ENCODE measurements around the gene SOAT1.

GRCh38 chr1:179393721-179394120, 100.1 kb downstream of the SOAT1 start:
- TF ChIP-seq, protein P1, sequence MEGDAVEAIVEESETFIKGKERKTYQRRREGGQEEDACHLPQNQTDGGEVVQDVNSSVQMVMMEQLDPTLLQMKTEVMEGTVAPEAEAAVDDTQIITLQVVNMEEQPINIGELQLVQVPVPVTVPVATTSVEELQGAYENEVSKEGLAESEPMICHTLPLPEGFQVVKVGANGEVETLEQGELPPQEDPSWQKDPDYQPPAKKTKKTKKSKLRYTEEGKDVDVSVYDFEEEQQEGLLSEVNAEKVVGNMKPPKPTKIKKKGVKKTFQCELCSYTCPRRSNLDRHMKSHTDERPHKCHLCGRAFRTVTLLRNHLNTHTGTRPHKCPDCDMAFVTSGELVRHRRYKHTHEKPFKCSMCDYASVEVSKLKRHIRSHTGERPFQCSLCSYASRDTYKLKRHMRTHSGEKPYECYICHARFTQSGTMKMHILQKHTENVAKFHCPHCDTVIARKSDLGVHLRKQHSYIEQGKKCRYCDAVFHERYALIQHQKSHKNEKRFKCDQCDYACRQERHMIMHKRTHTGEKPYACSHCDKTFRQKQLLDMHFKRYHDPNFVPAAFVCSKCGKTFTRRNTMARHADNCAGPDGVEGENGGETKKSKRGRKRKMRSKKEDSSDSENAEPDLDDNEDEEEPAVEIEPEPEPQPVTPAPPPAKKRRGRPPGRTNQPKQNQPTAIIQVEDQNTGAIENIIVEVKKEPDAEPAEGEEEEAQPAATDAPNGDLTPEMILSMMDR (IDR thresholded peaks at IDR 0.05 in 2 of 3, conservative IDR thresholded peaks at IDR 0.05 in 1 of 3; ENCODE audit: borderline replicate concordance in 1 of 3, insufficient read depth in 1 of 3, low read depth in 2 of 3, low read length in 2 of 3): no peak
- TF ChIP-seq EZH2 (IDR thresholded peaks at IDR 0.05) (no peak), POLR2A (IDR thresholded peaks at IDR 0.05; ENCODE audit: borderline replicate concordance, extremely low read depth, insufficient read depth, insufficient read length) (no peak), JUND (IDR thresholded peaks at IDR 0.05) (no peak), POLR2AphosphoS5 (IDR thresholded peaks at IDR 0.05; ENCODE audit: low read depth, low read length) (no peak)

All from HCT116 (cell line).